ENCODE measurements around the gene FNDC1.

The FNDC1 gene

GRCh38 chr6:159125951-159126352 lies 43.2 kb upstream of the FNDC1 start:
- DNase-seq (ENCODE audit: extremely low read depth, insufficient read length): no peak
- no peaks in the 10 kb centered on the region for H3K36me3 ChIP-seq (ENCODE audit: control insufficient read depth, insufficient read depth, low read length)
- TF ChIP-seq CTCF (IDR thresholded peaks at IDR 0.05; ENCODE audit: insufficient read depth, low read length, poor library complexity, severe bottlenecking): no peak
- peaks cover 2% of the 10 kb centered on the region for H3K27me3 ChIP-seq (replicated peaks; ENCODE audit: control insufficient read depth, insufficient read depth, low read length)
- H3K4me3 ChIP-seq (replicated peaks; ENCODE audit: low read depth, low read length): no peak overlapping the region

GRCh38 chr6:159126590-159126989 lies 42.6 kb upstream of the FNDC1 start:
- no peaks in the 10 kb centered on the region; the same call in none of the 2 replicates for H3K27me3 ChIP-seq (replicated peaks; ENCODE audit: control insufficient read depth, insufficient read depth, low read length)
- TF ChIP-seq CTCF (IDR thresholded peaks at IDR 0.05; ENCODE audit: insufficient read depth, low read length, poor library complexity, severe bottlenecking): no peak
- H3K36me3 ChIP-seq (ENCODE audit: control insufficient read depth, insufficient read depth, low read length): no peaks in the 10 kb centered on the region
- no peak overlapping the region for H3K4me3 ChIP-seq (replicated peaks; ENCODE audit: low read depth, low read length)
- no peak for DNase-seq (ENCODE audit: extremely low read depth, insufficient read length)

- DNase-seq (ENCODE audit: extremely low read depth, insufficient read length): no peak
- no peaks in the 10 kb centered on the region for H3K36me3 ChIP-seq (ENCODE audit: control insufficient read depth, insufficient read depth, low read length)
- H3K27me3 ChIP-seq (replicated peaks; ENCODE audit: control insufficient read depth, insufficient read depth, low read length): no peaks in the 10 kb centered on the region; the same call in 1 of the 2 replicates
- H3K4me3 ChIP-seq (replicated peaks; ENCODE audit: low read depth, low read length): no peak overlapping the region
- TF ChIP-seq CTCF (IDR thresholded peaks at IDR 0.05; ENCODE audit: insufficient read depth, low read length, poor library complexity, severe bottlenecking): no peak
Observed at GRCh38 chr6:159127701-159128100, 41.5 kb upstream of the FNDC1 start.

- Histone ChIP-seq H3K4me3 (replicated peaks; ENCODE audit: low read depth, low read length) (no peak overlapping the region), H3K36me3 (ENCODE audit: control insufficient read depth, insufficient read depth, low read length) (no peaks in the 10 kb centered on the region), H3K27me3 (replicated peaks; ENCODE audit: control insufficient read depth, insufficient read depth, low read length) (no peaks in the 10 kb centered on the region; the same call in 1 of the 2 replicates)
- DNase-seq (ENCODE audit: extremely low read depth, insufficient read length): no peak
- no peak for TF ChIP-seq CTCF (IDR thresholded peaks at IDR 0.05; ENCODE audit: insufficient read depth, low read length, poor library complexity, severe bottlenecking)
Observed at GRCh38 chr6:159128978-159129377, 40.2 kb upstream of the FNDC1 start.

GRCh38 chr6:159130846-159131245 lies 38.4 kb upstream of the FNDC1 start:
- TF ChIP-seq CTCF (IDR thresholded peaks at IDR 0.05; ENCODE audit: insufficient read depth, low read length, poor library complexity, severe bottlenecking): no peak
- no peak for DNase-seq (ENCODE audit: extremely low read depth, insufficient read length)
- Histone ChIP-seq H3K36me3 (ENCODE audit: control insufficient read depth, insufficient read depth, low read length) (no peaks in the 10 kb centered on the region), H3K27me3 (replicated peaks; ENCODE audit: control insufficient read depth, insufficient read depth, low read length) (peaks cover 1% of the 10 kb centered on the region; the same call in 1 of the 2 replicates), H3K4me3 (replicated peaks; ENCODE audit: low read depth, low read length) (no peak overlapping the region)

GRCh38 chr6:159131709-159132108 lies 37.5 kb upstream of the FNDC1 start:
- no peak for TF ChIP-seq CTCF (IDR thresholded peaks at IDR 0.05; ENCODE audit: insufficient read depth, low read length, poor library complexity, severe bottlenecking)
- no peaks in the 10 kb centered on the region for H3K36me3 ChIP-seq (ENCODE audit: control insufficient read depth, insufficient read depth, low read length)
- DNase-seq (ENCODE audit: extremely low read depth, insufficient read length): no peak
- H3K27me3 ChIP-seq (replicated peaks; ENCODE audit: control insufficient read depth, insufficient read depth, low read length): peaks cover 1% of the 10 kb centered on the region; the same call in 1 of the 2 replicates
- no peak overlapping the region for H3K4me3 ChIP-seq (replicated peaks; ENCODE audit: low read depth, low read length)
